ENCODE data around the gene FOXM1. TPM values are rescaled to one million over a fixed set of nuclear protein-coding genes. Genes with fewer than 3 reads are reported as not detected.

Gene FOXM1
- total and polyA plus RNA-seq, 2 donors from 2014 or later: 1.3 TPM

GRCh38 chr12:2858944-2859421 is 18.0 kb downstream of the FOXM1 start:
- Histone ChIP-seq H3K27ac (ENCODE audit: low read depth in 2 of 2, low read length in 2 of 2) (peak overlapping the region in 1 of 2 donors; percentile 48), H3K36me3 (ENCODE audit: control insufficient read depth in 2 of 3, insufficient read depth in 3 of 3, low read length in 3 of 3) (peaks cover 0 to 6% (median 0%) of the 10 kb centered on the region in 3 donors), H3K4me1 (ENCODE audit: control insufficient read depth in 2 of 3, insufficient read depth in 2 of 3, low read depth in 1 of 3, low read length in 3 of 3) (no peaks in the 10 kb centered on the region), H3K9me3 (ENCODE audit: control insufficient read depth in 2 of 3, insufficient read depth in 1 of 3, low read length in 3 of 3) (no peaks in the 10 kb centered on the region), H3K27me3 (ENCODE audit: control insufficient read depth, insufficient read depth, low read length) (no peaks in the 10 kb centered on the region), H3K9ac (ENCODE audit: low read length in 3 of 3) (no peak overlapping the region), H3K4me3 (ENCODE audit: low read length in 3 of 3) (no peak overlapping the region)
- TF ChIP-seq, protein P1, sequence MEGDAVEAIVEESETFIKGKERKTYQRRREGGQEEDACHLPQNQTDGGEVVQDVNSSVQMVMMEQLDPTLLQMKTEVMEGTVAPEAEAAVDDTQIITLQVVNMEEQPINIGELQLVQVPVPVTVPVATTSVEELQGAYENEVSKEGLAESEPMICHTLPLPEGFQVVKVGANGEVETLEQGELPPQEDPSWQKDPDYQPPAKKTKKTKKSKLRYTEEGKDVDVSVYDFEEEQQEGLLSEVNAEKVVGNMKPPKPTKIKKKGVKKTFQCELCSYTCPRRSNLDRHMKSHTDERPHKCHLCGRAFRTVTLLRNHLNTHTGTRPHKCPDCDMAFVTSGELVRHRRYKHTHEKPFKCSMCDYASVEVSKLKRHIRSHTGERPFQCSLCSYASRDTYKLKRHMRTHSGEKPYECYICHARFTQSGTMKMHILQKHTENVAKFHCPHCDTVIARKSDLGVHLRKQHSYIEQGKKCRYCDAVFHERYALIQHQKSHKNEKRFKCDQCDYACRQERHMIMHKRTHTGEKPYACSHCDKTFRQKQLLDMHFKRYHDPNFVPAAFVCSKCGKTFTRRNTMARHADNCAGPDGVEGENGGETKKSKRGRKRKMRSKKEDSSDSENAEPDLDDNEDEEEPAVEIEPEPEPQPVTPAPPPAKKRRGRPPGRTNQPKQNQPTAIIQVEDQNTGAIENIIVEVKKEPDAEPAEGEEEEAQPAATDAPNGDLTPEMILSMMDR (IDR thresholded peaks at IDR 0.05; ENCODE audit: borderline replicate concordance, extremely low read depth, insufficient read depth): no peak
- FAIRE-seq (no peak), DNase-seq (peak in 1 of 5 donors; percentile 84)
- intact Hi-C loops (cut with DNase I): loop anchor here (10.0 kb wide), 1 partner anchor 176 kb away; no protein-coding TSS in a partner anchor

DNA sequence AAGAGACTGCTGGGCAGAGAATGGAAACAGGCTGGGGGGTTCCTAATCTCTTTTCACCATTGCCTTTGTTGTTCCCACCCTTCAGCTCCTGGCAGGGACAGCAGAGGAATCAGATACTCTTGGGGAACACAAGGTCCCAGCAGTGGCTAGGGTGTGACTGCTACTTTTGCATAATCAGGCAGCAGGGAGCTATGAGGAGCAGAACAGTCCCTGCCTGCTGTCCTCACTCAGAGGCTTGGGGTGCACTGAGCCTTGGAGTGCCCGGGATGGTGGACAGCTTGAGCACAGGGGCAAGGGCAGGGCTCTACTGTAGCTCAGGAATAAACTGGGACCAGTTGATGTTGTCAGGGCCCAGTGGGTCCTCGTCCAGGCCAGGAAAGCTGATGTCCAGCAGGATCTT is 18.6 kb downstream of the FOXM1 start:
- Histone ChIP-seq H3K9me3 (ENCODE audit: control insufficient read depth in 2 of 3, insufficient read depth in 1 of 3, low read length in 3 of 3) (no peaks in the 10 kb centered on the region), H3K27ac (ENCODE audit: low read depth in 2 of 2, low read length in 2 of 2) (no peak overlapping the region), H3K36me3 (ENCODE audit: control insufficient read depth in 2 of 3, insufficient read depth in 3 of 3, low read length in 3 of 3) (peaks cover 0 to 6% (median 0%) of the 10 kb centered on the region in 3 donors), H3K27me3 (ENCODE audit: control insufficient read depth, insufficient read depth, low read length) (no peaks in the 10 kb centered on the region), H3K9ac (ENCODE audit: low read length in 3 of 3) (no peak overlapping the region), H3K4me1 (ENCODE audit: control insufficient read depth in 2 of 3, insufficient read depth in 2 of 3, low read depth in 1 of 3, low read length in 3 of 3) (no peaks in the 10 kb centered on the region), H3K4me3 (ENCODE audit: low read length in 3 of 3) (no peak overlapping the region)
- FAIRE-seq: no peak
- intact Hi-C loops (cut with DNase I): loop anchor here (10.0 kb wide), 1 partner anchor 176 kb away; no protein-coding TSS in a partner anchor
- no peak for DNase-seq
- TF ChIP-seq, protein P1 (IDR thresholded peaks at IDR 0.05; ENCODE audit: borderline replicate concordance, extremely low read depth, insufficient read depth): no peak

DNA sequence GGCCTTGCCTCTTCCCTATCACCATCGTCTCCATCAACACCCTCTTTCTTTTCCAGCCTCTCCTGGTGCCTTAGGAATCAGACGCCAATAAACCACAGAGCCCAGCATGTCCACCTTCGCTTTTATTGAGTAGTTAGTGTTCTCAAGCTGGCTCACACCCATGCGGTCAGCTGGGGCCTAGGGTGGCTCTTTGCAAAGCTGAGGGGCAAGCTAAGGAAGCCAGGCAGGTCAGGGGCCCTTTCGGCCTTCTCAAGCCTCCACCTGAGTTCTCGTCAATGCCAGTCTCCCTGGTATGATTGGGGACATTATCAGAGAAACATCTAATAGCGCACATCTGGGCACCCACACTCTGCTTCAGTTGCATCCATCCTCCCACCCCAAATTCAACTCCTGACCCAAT is 19.4 kb downstream of the FOXM1 start:
- no peak for FAIRE-seq

More for the DNA sequence above, 19.4 kb downstream of the FOXM1 start:
- H3K9me3 ChIP-seq (ENCODE audit: control insufficient read depth in 2 of 3, insufficient read depth in 1 of 3, low read length in 3 of 3): no peaks in the 10 kb centered on the region
- H3K27ac ChIP-seq (ENCODE audit: low read depth in 2 of 2, low read length in 2 of 2): no peak overlapping the region
- no peak overlapping the region for H3K9ac ChIP-seq (ENCODE audit: low read length in 3 of 3)
- no peak overlapping the region for H3K4me3 ChIP-seq (ENCODE audit: low read length in 3 of 3)
- intact Hi-C loops (cut with DNase I): loop anchor here (10.0 kb wide), 1 partner anchor 177 kb away; no protein-coding TSS in a partner anchor
- no peaks in the 10 kb centered on the region for H3K27me3 ChIP-seq (ENCODE audit: control insufficient read depth, insufficient read depth, low read length)
- DNase-seq: no peak
- no peaks in the 10 kb centered on the region for H3K4me1 ChIP-seq (ENCODE audit: control insufficient read depth in 2 of 3, insufficient read depth in 2 of 3, low read depth in 1 of 3, low read length in 3 of 3)
- H3K36me3 ChIP-seq (ENCODE audit: control insufficient read depth in 2 of 3, insufficient read depth in 3 of 3, low read length in 3 of 3): peaks cover 0 to 6% (median 0%) of the 10 kb centered on the region in 3 donors
- TF ChIP-seq, protein P1 (IDR thresholded peaks at IDR 0.05; ENCODE audit: borderline replicate concordance, extremely low read depth, insufficient read depth): no peak
